GM18909 (cell line): Measurements from ENCODE around the gene DHRS3.

Experiments used
- ATAC-seq: cut with Tn5 transposase; IDR thresholded peaks from one replicate; pipeline ENCODE4 v1.9.1; 2021; ENCODE audit warnings: mild to moderate bottlenecking; ENCODE audit not compliant: unreplicated experiment, poor library complexity

The DHRS3 gene

DNA sequence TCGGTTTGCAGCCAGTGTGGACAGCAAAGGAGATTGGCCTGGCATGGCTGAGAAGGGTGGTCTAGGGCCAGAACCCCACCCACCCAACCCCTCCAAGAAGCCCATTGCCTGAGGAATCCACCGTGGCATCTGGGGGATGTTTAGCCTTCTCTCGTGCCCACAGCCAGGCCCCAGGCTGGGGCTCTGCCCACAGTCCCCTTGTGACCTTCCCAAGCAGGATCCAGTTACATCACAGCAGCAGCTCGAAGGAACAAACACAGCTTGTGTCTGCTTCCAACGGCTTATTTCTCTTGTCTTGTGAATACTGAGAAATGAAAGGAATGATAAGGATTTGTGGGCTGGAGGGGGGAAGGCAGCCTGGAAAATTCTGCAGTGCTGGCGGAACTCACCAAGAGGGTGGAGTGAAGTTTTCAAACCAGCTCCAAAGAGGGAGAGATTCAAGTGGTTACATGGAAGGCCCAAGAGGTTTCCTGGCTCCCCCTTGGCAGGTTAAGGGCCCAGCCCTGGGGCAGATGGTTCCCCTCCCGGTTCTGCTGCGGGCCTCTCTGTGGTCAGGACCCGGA lies 61.6 kb downstream of the DHRS3 start:
- ATAC-seq: no peak

DNA sequence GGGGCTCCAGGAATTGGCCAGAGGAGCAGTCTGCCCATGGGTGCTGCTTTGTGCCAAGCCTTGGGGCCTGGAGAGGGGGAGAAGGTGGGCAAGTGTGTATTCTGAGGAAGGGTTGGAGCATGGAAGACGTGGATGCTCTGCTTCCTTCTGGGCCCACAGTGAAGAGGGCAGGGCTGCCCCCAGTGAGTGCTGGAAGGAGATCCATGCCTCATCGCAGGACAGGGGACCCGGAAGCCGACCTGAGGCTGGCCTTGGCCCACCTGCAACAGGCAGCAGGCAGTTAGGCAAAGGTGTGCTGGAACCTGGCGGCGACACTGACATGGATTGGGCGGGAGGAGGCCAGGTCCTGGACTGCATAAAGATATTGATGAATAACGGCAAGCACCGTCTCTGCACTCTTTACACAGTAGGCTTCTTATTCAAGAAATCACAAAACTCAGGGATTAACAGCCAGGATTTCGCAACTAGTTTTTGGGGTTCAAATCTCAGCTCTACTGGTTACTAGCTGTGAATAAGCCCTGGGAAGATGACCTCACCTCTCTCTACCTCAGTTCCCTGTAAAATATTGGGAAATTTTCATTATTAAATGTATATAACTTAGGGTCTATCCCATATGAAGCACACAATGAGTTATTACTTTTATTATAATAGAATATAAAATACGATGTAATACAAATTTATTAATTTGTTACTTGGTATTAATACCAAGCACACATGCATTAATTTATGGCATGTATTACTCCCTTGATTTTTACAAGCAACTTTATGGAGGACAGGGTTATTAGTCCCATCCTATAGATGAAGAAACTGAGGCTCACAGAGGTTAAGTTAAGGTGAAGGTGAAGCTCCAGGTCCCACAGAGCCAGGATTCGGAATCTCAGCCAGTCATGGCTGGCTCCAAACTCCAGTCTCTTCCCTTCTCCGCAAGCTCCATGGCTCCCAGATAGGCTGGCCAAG lies 62.3 kb downstream of the DHRS3 start:
- ATAC-seq: no peak

DNA sequence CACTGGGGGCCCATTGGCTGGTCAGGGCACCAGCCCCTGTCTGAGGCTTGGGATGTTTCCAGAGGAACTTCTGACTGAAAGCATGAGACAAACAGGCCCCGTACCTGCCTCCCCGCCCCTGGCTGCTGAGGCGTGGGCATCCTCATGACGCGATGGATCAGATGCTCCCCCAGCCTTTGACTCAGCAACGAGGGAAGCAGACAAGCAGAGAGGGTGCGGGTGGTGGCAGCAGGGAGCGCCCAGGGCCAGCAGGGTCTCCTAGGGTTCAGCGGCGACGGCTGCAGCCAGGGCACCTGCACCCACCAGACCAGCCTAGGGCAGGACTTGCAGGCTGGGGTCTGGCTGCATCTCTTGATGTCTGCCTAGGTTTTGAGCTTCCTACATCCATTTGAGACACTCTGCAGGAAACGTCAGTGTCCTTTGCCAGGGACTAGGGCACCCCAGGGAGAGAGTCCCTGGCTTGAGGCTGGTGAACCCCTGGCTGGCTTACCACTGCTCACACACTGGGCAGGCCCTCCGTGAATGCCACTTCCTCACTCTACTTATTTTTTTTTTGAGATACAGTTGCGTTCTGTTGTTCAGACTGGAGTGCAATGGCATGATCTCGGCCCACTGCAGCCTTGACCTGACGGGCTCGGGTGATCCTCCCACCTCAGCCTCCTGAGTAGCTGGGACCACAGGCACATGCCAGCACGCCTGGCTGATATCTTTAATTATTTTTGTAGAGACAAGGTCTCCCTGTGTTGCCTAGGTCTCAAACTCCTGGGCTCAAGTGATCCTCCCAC lies 63.3 kb downstream of the DHRS3 start:
- ATAC-seq: no peak

DNA sequence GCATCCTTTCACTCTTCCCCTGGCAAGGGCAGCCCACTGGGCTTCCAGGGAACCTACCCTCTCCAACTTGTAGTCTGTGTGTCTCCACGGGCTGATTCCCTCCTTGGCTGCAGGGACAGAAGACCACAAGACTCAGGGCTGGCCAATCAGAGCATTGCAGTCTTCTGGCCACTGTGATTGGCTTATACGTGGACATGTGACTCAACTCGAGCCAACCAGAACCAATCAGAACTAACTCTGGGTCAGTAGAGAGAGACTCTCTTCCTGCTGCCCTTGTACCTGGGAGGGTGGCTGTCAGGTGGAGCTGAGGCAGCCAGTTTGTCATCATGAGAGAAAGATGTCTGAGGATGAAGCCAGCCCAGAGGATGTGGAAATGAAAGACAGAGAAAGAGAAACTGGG lies 64.0 kb downstream of the DHRS3 start:
- ATAC-seq: no peak

DNA sequence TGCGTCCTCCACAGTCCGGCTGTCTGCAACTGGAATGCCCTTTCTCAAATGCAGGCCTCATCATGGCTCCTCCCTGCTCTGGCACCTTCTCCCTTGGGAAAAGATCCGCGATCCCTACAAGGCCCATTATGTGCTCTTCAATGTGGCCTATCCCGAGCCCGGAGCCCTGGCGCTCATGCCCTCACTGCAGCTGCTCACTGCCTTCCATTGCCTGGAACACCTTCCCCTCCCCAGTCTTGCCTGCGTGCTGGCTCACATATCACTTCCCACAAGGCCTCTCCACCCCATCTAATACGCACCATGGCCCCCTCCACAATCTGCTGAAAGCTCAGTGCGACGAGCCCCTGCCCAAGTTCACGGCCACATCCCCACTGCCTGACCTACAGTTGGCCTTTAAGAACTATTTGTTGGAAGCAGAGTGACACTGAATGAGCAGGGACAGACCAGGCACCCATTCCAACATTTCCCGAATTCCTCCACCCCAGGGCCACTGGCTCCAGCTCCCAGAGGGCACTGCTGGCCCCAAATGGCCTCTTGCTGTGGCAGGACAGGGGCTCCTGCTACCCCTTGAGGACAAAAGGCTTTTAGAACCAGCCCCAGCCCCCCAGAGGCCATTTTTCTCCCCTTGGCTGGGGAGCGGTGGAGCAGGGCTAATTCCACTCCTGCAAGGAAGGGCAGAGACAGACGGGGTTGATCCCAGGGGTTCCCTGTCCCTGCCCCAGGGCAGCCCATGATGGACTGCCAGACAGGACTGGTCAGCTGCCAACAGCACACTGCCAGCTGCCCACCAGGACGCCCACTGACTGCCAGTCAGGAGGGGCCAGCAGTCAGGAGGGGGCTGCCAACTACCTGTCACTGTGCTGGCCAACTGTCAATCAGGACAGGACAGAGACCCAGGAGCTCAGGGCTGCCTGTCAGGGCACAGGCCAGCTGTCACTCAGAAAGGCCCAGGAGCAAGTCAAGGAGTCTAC lies 64.8 kb downstream of the DHRS3 start:
- no peak for ATAC-seq

DNA sequence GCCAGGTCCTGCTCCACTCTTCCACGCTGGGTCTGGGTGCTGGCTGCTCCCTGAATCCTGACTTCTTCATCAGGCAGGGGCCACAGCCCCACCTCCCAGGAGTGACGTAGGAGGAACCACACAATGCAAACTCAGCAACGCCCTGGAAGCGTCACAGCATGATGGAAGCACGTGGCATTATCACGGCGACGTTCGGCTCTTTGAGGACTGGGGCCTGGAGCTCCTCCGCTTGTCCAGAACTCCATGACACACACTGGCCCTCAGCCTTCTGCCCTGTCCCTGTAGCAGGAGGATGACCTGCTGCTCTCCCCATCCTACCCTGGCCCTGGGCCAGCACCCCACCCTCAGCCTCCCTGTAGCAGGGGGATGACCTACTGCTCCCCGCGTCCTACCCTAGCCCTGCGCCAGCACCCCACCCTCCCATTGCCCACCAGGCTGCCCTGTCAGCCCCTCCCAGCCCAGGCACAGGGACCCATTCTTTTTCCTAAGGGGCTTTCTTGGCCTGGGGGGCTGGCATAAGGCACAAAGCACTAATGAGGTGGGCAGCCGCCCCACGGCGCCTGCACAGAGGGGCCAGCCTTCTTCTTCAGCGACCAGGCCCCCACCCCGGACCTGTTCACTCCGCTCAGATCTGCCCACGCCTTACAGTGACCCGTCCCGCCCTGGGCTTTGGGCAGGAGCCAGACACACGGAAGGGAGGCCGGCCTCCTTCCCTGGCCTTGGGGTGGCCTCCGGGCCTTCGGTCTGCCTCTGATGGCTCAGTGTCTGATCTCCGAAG lies 65.7 kb downstream of the DHRS3 start:
- no peak for ATAC-seq

DNA sequence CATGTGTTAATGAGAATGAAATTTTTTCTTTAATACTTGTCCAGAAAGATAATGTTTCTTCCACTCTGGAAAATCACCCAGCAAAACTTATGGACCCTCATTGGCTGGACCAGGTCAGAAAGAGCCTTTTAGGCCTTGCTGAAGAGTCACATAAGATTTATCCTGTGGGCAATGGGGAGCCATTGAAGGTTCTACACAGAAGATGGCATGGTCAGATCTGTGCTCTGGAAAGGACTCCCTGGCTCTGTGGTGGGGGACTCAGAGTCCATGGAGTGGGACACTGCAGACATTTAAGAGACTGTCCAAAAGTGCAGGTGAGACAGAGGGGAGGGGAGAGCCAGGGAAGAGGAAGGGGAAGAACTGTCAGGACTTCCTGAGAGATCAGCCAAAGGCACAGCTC lies 66.4 kb downstream of the DHRS3 start:
- ATAC-seq: no peak

DNA sequence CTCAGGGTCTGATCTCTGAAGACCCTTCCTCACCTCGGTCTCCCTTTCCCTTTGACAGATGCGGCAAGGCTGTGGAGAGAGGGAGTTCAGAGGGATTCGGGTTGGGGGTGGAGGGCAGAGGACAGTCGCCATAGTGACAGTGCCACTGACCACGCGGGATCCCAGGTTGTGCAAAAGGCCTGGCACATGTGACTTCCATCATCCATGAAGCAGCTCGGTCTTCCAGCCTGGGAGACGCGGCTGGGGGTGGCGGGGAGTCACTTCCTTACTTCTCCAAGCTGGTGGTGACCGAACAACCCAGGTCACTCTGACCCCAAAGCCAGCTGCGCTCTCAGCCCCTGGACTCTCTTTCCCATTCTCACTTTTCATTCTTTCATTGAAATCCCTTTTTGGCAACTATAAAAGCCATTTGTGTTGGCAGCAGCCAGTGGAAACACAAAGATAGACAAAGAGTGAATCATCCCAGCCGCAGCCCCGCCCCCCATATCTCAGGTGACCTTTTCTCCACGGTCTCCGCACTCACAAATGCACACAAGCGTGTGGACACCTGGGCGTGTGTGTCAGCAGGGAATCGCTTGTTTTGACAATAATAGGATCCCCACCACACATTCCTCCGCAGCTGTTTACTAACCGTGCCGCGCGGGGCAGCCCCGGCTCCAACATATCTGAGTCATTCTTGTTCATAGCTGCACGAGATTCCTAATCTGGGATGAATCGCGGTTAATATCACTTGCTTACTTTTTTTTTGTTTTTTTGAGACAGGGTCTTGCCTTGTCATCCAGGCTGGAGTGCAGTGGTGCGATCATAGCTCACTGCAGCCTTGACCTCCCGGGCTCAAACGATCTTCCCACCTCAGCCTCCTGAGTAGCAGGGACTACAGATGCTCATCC lies 68.3 kb downstream of the DHRS3 start:
- no peak for ATAC-seq

DNA sequence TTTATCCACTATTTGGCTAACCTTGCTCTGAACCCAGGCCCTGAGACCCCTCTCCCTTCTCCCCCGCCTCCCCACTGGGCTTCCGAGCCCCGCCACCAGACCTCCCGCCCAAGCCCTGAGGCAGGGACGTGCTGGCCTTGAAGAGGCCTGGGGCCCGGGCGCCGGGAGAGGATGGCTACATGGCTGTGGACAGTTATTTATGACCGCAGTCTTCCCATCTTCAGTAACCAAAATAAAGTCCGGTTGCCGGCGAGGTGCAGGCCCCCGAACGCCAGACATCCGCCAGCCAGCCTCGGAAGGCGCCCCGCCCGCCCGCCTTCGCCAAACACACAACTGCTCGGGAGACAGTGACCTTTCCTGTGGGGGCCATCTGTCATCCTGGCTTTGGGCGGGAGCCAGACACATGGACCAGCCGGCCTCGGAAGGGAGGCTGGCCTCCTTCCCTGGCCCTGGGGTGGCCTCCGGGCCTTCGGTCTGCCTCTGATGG lies 69.0 kb downstream of the DHRS3 start:
- no peak for ATAC-seq

DNA sequence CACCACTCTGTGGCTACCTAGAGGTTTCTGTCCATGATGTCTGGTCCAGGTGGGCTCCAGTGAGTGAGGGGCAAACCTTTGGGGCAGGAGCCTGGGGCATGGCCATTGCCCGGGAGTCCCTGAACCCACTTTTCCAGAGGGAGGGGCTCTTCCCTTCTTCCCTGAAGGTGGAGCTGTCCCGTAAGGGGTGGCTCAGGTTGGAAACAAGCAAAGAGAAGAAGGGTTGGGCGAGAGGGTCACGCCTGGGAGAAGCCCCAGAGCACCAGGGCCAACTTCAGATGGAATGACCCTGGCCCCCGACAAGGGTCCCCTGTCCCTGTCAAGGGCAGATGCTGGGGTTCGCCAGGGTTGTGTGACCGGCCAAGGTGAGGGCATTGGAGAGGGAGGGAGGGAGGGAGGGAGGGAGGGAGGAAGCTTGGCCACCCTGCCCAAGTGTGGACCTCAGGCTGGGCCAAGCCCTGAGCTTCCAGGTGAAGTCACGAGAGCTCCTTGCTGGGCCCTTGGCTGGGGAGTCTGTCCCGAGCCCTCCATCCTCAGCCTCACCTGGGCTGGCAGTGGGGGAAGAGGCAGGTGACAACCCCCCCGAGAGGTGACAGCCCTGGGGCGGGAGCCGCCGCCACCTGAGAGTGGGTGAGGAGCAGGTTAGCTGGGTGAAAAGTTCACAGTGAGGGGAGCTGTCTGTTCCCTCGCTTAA lies 69.6 kb downstream of the DHRS3 start:
- no peak for ATAC-seq

DNA sequence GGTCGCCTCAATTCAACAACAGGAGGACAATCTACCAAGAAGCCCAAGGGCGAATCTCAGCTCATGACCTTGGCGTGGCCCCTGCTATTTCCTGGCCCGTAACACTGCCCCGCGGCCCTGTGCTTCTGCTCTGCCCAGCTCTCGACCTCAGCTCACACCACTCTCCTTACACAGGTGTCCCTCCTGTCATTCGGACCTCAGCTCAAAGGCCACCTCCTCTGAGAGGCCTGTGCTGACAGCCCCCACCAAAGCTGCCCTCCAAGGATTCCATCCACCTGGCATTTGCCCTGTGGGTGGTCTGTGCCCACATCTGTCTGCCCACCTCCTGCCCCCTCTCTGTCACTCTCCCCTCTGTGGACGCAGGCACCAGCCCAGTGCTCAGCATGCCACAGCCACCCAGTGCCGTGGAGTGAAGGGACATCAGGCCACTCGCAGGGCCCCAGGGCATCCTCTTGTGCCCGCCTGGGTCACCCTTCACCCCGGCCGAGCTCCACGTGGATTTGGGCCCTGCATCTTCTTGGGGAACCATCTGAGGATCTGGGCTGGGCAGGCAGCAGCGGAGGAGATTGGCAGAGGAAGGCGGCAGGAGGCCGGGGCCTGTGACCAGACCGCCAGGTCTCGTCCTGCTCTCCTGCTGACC lies 70.3 kb downstream of the DHRS3 start:
- no peak for ATAC-seq

DNA sequence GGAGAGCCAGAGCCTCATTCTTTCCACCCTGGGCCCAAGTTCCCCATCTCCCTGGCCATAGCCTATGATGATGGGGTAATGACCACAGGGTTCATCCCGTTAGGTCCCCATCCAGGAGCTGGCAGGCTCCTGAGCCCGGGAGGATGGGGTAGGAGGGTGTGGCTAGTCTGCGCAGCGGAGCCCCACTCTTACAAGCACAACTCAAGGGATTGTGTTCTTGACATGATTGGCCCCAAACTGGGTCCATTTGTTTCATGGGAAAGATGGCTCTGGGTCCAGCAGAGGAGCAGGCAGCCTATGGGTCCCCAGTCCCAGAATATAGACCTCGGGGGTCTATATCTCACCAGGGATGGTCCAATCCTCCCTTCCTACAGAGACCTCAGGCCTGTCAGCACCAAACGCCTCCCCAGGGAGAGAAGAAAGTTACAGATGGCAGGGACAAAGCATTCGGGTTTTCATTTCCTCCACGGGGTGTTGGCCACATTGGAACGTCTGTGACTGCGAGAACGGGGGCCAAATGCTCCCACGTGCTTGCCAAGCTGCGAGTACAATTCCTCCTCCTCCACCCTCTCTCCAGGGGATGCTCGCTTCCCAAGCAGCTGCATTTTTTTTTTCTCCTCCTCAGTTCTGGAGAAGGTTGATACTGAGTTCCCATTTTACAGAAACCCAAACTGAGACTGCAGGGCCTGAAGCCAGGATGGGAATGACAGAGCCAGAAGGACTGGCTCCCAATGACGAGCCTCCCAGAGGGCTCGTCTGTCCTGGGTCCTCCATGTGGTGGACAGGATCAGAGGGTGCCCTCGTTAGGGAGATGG lies 71.0 kb downstream of the DHRS3 start:
- ATAC-seq: no peak

DNA sequence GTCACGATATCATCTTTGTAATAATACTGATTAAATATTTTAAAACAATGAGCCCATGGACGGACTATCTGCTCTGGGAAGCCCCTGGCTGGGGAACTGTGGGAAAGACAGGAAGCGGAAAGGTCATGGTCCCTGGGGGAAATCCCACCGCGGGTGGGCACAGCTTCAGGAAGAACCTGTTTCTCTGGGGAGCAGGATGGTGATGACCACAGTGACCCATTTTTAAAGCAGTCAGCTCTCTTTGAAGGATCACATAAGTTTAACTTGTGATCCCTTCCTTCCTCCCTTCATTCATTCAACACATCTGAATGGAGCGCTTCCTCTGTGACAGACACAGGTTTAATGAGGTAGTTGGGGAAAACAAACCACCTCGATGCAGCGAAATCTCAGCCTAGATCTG lies 73.0 kb downstream of the DHRS3 start:
- ATAC-seq: no peak

DNA sequence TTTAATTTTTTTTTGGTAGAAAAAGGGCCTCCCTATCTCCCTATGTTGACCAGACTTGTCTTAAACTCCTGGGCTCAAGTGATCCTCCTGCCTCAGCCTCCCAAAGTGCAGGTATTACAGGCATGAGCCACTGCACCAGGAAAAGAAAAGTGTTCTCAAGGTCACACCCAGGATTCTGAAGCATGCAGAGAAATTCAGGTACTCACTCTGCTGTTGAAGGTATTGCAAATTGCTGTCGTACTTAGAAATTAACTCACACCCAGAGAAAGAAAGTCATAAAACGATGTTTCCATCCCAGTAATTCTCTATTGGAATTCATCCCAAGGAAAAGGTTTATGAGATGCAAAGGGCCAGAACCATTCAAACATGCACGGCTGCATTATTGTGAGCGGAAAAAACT lies 73.7 kb downstream of the DHRS3 start:
- no peak for ATAC-seq

DNA sequence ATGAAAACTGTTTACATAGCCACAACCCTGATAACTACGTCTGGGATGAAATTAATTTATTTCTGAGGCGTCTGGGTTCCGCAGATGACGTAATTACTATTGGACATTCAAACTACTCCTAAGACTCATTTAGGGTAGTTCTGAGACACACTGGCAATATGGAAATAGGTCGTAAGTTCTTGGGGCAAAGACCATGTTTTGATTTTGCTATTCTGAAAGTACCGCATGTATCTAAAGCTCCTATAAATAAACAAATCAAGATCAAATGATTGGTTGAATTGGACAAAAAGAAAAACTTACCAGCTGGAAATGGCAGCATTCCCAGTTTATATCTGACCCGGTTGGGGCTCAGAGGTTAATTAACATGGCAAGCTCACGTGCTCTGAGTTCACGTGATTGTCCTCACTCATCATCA lies 74.3 kb downstream of the DHRS3 start:
- no peak for ATAC-seq
